Adipocyte (in vitro differentiated cells): ENCODE data around the gene TFF1.

Source experiments
- DNase-seq: peaks from one replicate; pipeline ENCODE4 v3.0.0-alpha.2; 2015; ENCODE audit warnings: low read depth
- H3K27me3 ChIP-seq: replicated peaks from 2 replicates; pipeline ENCODE4 v1.7.0; 2013; ENCODE audit warnings: mild to moderate bottlenecking, low read length, moderate library complexity; ENCODE audit not compliant: control insufficient read depth, insufficient read depth
- H3K36me3 ChIP-seq: 2 replicates; pipeline ENCODE4 v1.7.0; 2013; ENCODE audit warnings: low read length, mild to moderate bottlenecking, moderate library complexity; ENCODE audit not compliant: control insufficient read depth, insufficient read depth, severe bottlenecking
- H3K4me1 ChIP-seq: 2 replicates; pipeline ENCODE4 v1.7.0; 2013; ENCODE audit warnings: mild to moderate bottlenecking, low read length, moderate library complexity; ENCODE audit not compliant: control insufficient read depth, insufficient read depth
- H3K4me3 ChIP-seq: 2 replicates; pipeline ENCODE4 v1.7.0; 2013; ENCODE audit warnings: mild to moderate bottlenecking, low read length, moderate library complexity
- H3K9ac ChIP-seq: 2 replicates; pipeline ENCODE4 v1.7.0; 2013; ENCODE audit warnings: mild to moderate bottlenecking, low read length, moderate library complexity
- H3K9me3 ChIP-seq: 2 replicates; pipeline ENCODE4 v1.7.0; 2013; ENCODE audit warnings: mild to moderate bottlenecking, low read length, moderate library complexity; ENCODE audit not compliant: control insufficient read depth

Gene TFF1

DNA sequence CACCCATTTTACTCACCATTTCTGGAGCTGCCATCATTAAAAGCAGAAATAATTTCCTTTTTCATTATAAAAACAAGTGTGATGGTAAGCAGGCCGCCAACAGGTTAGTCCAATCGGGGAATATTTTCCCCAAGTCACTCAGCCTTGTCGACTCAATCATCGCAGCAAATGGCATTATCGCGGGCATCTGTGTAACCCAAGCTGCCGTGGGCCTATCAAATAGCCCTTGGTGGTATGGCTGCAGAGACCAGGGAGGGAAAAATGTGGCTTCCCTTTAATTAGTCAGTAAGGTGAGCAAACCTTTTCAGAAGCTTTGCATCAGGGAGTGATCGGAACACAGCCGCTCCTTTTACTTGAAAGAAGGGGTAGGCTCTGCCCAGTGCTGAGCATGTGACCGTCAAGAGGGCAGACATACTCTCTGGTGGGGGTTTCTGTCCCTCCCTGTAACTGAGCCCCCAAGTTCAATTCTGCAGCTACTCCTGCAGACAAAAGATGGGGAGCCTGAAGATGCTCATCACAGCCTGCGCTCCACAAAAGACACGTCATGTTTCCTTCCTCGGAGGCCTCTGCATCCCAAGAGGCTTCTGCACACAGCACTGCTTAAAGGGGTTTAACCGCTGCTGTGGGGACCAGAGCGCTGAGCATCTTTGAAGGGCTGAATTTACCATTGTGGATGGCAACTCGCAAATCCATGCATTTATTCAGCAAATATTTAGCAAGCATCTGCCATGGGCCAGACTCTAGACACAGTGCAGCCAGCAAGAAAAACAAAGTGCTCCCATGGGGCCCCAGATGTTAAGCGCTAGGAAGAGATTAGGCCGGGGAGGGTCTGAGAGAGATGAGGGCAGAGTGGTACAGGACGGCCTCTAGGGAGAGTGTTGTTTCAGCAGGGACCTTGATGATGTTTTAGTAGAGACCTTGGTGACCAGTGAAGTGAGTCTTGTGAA lies 30.7 kb upstream of the TFF1 start:
- Histone ChIP-seq H3K9ac (no peak overlapping the region), H3K4me1 (no peaks in the 10 kb centered on the region), H3K9me3 (peaks cover 7% of the 10 kb centered on the region), H3K36me3 (no peaks in the 10 kb centered on the region), H3K4me3 (no peak overlapping the region), H3K27me3 (peaks cover 38% of the 10 kb centered on the region)
- no peak for DNase-seq

DNA sequence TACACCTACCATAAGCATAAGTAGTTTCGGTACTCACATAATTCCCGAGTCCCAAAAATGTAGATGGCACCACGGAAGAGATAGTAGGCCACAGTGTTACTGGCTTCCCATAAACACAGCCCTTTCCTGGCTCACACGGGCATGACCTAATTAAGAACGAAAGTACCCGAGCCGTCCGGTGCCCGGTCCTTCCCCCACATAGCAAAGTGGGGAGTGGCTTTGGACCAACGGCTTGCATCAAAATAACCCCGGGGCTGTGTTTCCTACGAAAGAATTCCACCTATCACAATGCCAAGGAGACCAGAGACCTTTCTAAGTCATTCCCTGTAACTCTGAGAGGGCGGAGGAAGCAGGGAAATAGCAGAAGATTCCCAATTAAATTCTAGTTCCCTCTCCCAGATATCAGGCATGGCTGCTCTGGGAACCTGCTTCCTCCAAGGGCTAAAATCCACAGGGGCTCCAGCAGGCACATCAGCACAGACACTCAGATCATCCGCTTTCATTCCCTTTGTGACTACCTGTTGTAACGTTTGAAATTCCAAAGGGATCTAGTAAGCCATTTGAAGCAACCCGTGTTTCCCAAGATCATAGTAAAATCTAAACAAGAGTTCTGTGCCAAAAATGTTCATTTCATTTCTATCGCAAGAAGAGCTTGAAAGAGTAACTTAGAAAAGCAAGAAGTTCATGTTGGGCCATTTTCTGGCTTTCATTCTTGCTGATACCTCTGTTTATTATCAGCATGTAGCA lies 29.7 kb upstream of the TFF1 start, which contains the start of gene TMPRSS3:
Gene TMPRSS3, minus strand, starts transcription at position 148 of the 747 bp plus-strand sequence. CDS start 635 bp downstream, outside the sequence.
- Histone ChIP-seq H3K9ac (no peak within 1 kb of the TSS), H3K4me1 (no peaks in the 10 kb centered on the region), H3K9me3 (no peaks in the 10 kb centered on the region), H3K27me3 (peaks cover 48% of the 10 kb centered on the region), H3K36me3 (no peaks in the 10 kb centered on the region), H3K4me3 (no peak within 1 kb of the TSS)
- DNase-seq, result no peak

DNA sequence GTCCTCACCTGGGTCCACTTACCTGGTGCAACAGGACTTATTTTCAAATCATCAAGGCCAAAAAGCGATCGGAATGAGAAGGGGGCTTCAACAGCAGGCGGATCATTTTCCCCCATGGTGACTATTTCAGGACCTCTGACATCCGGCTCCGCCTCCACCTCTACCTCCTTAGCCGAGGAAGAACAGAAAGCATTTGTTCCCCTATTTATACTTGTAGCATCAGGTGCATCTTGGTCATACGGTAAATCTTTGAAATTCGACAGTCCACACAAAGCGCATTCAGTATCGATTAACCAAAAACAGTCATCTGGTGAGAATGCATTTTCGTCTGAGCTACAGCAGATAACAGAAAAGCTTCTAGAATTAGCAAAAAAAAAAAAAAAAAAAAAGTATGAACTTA lies 29.0 kb upstream of the TFF1 start:
- Histone ChIP-seq H3K36me3 (no peaks in the 10 kb centered on the region), H3K27me3 (peaks cover 53% of the 10 kb centered on the region), H3K9ac (no peak overlapping the region), H3K4me3 (no peak overlapping the region), H3K9me3 (no peaks in the 10 kb centered on the region), H3K4me1 (no peaks in the 10 kb centered on the region)
- no peak for DNase-seq

DNA sequence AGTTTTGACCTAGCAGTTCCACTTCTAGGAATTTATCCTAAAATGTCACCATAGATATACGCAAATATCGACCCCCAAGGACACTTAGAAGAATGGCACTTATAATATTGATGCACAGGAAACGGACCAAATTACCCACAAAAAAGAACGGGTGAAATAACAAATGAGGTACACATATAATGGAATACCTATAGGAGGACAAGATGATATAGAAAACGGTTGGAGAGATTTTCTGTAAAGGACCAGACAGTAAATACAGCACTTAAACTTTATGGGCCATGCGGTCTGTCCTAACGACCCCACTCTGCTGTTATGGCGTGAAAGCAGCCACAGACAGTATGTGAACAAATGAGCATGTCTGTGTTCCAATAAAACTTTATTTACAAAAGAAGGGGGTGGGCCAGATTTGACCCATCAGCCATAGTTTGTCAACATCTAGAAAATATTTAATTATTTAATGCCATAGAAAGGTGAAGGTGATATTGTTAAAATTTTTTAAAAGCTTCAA lies 27.2 kb upstream of the TFF1 start:
- H3K4me3 ChIP-seq, result no peak overlapping the region
- no peaks in the 10 kb centered on the region for H3K9me3 ChIP-seq
- H3K9ac ChIP-seq, result no peak overlapping the region
- H3K36me3 ChIP-seq, result no peaks in the 10 kb centered on the region
- no peaks in the 10 kb centered on the region for H3K4me1 ChIP-seq
- no peak for DNase-seq
- H3K27me3 ChIP-seq, result peaks cover 68% of the 10 kb centered on the region

DNA sequence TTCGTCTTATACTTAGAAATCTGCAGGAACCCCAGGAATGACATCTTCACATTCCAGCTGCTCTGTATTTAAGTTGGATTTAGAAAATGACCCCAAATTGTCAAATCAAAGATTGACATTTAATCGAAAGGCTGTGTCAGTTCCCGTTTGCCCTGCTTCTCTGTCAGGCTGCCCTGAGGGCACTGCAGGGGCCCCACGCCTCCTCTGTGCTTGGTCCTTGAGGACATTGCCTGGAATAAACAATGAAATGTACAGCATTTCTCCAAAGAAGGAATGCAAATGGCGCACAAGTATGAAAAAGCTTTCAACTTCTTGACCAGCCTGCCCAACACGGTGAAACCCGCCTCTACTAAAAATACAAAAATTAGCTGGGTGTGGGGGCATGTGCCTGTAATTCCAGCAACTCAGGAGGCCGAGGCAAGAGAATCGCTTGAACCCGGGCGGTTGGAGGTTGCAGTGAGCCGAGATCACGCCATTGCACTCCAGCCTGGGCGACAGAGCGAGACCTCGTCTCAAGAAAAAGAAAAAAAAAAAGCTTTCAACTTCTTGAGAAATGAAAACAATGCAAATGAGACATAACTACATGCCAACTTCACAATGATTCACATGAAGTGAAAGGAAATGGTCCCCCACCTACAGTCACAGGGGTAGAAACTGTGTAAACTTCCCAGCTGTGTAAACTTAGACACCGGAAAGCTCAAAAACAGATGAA lies 26.6 kb upstream of the TFF1 start:
- no peak for DNase-seq
- H3K9ac ChIP-seq, result no peak overlapping the region

DNA sequence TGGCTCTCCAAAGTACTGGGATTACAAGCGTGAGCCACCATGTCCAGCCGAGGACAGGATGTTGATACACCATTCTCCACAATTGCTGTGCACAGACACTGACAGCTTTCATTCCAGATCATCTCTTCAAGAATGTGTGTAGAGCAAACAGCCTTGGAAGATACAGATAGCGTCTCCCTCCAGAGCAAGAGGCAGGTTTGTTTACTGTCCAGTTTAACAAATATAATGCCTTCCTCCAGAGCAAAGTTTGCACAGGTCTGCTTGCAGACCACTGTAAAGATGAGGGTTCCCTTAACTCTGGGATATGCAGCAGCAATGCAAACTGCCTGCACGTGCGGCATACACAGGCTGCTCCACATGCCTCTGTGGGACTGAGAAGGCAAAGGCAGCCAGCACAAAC lies 25.0 kb upstream of the TFF1 start:
- Histone ChIP-seq H3K9me3 (no peaks in the 10 kb centered on the region), H3K36me3 (no peaks in the 10 kb centered on the region), H3K4me1 (no peaks in the 10 kb centered on the region), H3K4me3 (no peak overlapping the region), H3K9ac (no peak overlapping the region), H3K27me3 (peaks cover 70% of the 10 kb centered on the region)
- no peak for DNase-seq

More for the DNA sequence above, 26.6 kb upstream of the TFF1 start:
- Histone ChIP-seq H3K27me3 (peaks cover 68% of the 10 kb centered on the region), H3K4me1 (no peaks in the 10 kb centered on the region), H3K9me3 (no peaks in the 10 kb centered on the region), H3K4me3 (no peak overlapping the region), H3K36me3 (no peaks in the 10 kb centered on the region)

DNA sequence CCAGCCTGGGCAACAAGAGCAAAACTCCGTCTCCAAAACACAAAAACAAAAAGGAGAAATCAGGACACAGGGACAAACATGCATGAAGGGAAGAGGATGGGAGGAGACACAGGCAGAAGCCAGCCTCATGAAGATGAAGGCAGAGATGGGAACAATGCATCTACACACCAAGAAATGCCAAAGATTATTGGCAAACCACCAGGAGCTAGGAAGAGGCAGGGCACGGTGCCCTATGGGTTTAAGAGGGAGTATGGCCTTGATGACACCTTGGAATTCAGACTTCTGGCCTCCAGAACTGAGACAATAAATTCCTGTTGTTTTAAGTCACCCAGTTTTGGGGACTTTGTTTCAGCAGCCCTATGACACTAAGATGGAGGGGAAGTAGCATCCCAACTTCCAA lies 24.4 kb upstream of the TFF1 start:
- Histone ChIP-seq H3K36me3 (no peaks in the 10 kb centered on the region), H3K9me3 (no peaks in the 10 kb centered on the region), H3K4me1 (no peaks in the 10 kb centered on the region), H3K27me3 (peaks cover 66% of the 10 kb centered on the region), H3K4me3 (no peak overlapping the region), H3K9ac (no peak overlapping the region)
- DNase-seq, result no peak

DNA sequence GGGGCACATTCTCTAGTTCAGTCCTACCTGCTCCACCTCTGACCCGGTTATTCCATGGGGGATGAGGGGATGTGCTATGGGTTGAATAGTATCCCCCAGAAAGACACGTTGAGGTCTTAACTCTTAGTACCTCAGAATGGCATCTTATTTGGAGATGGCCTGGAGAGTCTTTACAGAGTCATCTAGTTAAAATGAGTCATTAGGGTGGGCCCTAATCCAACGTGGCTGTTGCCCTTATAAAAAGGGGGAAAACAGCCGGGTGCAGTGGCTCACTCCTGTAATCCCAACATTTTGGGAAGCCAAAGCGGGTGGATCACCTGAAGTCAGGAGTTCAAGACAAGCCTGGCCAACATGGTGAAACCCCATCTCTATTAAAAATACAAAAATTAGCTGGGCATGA lies 23.9 kb upstream of the TFF1 start:
- peaks cover 64% of the 10 kb centered on the region for H3K27me3 ChIP-seq
- H3K4me3 ChIP-seq, result no peak overlapping the region
- H3K4me1 ChIP-seq, result no peaks in the 10 kb centered on the region
- no peak for DNase-seq
- no peak overlapping the region for H3K9ac ChIP-seq
- H3K9me3 ChIP-seq, result no peaks in the 10 kb centered on the region
- no peaks in the 10 kb centered on the region for H3K36me3 ChIP-seq

DNA sequence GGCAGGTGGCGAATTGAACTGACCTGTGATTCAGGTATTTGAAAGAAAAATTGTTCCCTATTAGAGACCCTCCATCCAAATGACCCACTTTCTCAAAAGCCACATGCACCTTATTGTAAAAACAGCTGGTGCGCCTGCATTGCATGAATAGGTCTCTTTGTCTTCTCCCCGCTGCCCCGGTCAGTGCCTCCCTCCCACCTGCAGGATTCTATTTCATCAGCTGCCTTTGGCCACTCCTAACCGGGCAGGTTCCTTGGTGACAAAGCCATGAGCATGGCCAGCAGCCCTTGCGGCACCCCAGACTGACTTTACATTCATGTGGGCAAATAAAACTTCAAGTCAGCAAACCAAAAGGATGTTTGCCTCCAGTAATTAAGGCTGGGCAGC lies 23.1 kb upstream of the TFF1 start:
- no peak overlapping the region for H3K4me3 ChIP-seq
- H3K9ac ChIP-seq, result no peak overlapping the region
- H3K4me1 ChIP-seq, result no peaks in the 10 kb centered on the region
- H3K9me3 ChIP-seq, result no peaks in the 10 kb centered on the region
- DNase-seq, result no peak
- peaks cover 60% of the 10 kb centered on the region for H3K27me3 ChIP-seq
- H3K36me3 ChIP-seq, result no peaks in the 10 kb centered on the region

DNA sequence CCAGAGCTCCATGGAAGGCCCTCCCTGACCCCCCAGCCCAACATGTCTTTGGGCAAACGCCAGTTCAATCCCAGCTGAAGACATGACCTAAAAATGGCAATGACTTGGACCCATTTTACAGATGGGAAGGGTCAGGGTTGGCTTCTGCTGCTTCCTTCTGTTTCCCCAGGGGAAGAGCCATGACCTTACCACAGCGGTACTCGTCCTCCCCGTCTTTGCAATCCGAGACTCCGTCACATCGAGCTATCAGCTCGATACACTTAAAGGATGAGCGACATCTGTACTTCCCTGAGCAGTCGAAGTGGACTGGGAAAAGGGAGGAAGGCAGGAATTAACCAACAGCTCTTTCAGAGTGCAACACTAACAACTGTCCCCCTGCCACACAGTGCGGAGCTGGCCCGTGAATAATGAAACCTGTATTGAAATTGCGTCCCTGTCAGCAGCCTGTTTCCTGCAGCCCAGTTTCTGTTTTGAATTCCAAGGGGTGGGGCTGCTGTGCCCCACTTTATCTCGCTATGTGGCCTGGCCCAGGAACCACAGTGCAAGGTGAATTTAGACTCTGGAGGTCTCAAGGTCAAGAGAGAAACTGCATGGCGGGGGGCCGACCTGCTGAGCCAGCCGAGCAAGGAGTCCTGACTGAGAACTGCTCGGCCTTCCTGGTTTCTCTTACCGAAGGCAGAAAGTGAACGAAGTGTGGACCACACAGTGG lies 22.6 kb upstream of the TFF1 start:
- Histone ChIP-seq H3K4me3 (no peak overlapping the region), H3K4me1 (no peaks in the 10 kb centered on the region), H3K27me3 (peaks cover 60% of the 10 kb centered on the region), H3K9ac (no peak overlapping the region), H3K9me3 (no peaks in the 10 kb centered on the region), H3K36me3 (no peaks in the 10 kb centered on the region)
- DNase-seq, result no peak
